Measurements from ENCODE around the gene GSKIP.

GSKIP gene

GRCh38 chr14:96416292-96416691 lies 53.0 kb downstream of the GSKIP start:
- no peak for DNase-seq (ENCODE audit: low read depth, low spot score)

- no peak for DNase-seq (ENCODE audit: low read depth, low spot score)
Observed at GRCh38 chr14:96417254-96417653, 53.9 kb downstream of the GSKIP start.

GRCh38 chr14:96418075-96418474 lies 54.7 kb downstream of the GSKIP start:
- DNase-seq (ENCODE audit: low read depth, low spot score): no peak

- DNase-seq (ENCODE audit: low read depth, low spot score): no peak
Observed at GRCh38 chr14:96421236-96421635, 57.9 kb downstream of the GSKIP start.

GRCh38 chr14:96422992-96423391 lies 59.7 kb downstream of the GSKIP start:
- DNase-seq (ENCODE audit: low read depth, low spot score): no peak

GRCh38 chr14:96423446-96424108 lies 60.3 kb downstream of the GSKIP start:
- DNase-seq (ENCODE audit: low read depth, low spot score): no peak

GRCh38 chr14:96424109-96424989 lies 61.0 kb downstream of the GSKIP start:
- DNase-seq (ENCODE audit: low read depth, low spot score): no peak

- DNase-seq (ENCODE audit: low read depth, low spot score): no peak
Observed at GRCh38 chr14:96434040-96434439, 70.7 kb downstream of the GSKIP start.

Measured in activated naive CD8-positive, alpha-beta T cell treated with anti-CD3 and anti-CD28 coated beads, Interleukin-2, amount 50 U/mL, for 16 hours (primary cell).